Natural killer cell (primary cell): Measurements from ENCODE around the gene CENPX. TPM values are rescaled to one million over a fixed set of nuclear protein-coding genes. Genes with fewer than 3 reads are reported as not detected.

Experiments used
- ATAC-seq, 3 donors: fragments of 150-1000 bp in 2 of 3; fragments of 200-7000 bp in 1 of 3; cut with Tn5 transposase; 1 replicate in 1 of 3; 2 replicates in 2 of 3; pipeline ENCODE4 v1.10.0; 2021; ENCODE audit warnings: mild to moderate bottlenecking in 2 of 3, moderate library complexity in 2 of 3
- DNase-seq, 2 donors: peaks; one replicate each; pipeline versions ENCODE4 v3.0.0 to v3.0.0-alpha.2; 2013 to 2021; ENCODE audit warnings: mixed read lengths in 1 of 2
- H3K27ac ChIP-seq: one replicate; pipeline ENCODE4 v1.5.1; 2013; ENCODE audit warnings: mild to moderate bottlenecking, low read length
- H3K27me3 ChIP-seq: one replicate; pipeline ENCODE4 v1.6.1; 2013; ENCODE audit warnings: low read length; ENCODE audit not compliant: control insufficient read depth, insufficient read depth
- H3K36me3 ChIP-seq: one replicate; pipeline ENCODE4 v1.6.1; 2013; ENCODE audit warnings: low read length; ENCODE audit not compliant: control insufficient read depth, insufficient read depth
- H3K4me1 ChIP-seq: one replicate; pipeline ENCODE4 v1.6.1; 2013; ENCODE audit warnings: low read length; ENCODE audit not compliant: control insufficient read depth, insufficient read depth
- H3K4me3 ChIP-seq: one replicate; pipeline ENCODE4 v1.5.1; 2013; ENCODE audit warnings: low read length
- H3K9me3 ChIP-seq: one replicate; pipeline ENCODE4 v1.6.1; 2013; ENCODE audit warnings: low read length; ENCODE audit not compliant: control insufficient read depth, insufficient read depth
- H3K27ac Mint-ChIP-seq, 2 donors: one replicate each; pipeline ENCODE4 v1.8.0; 2022; ENCODE audit warnings: mild to moderate bottlenecking in 2 of 2, mixed read lengths in 2 of 2, moderate library complexity in 1 of 2
- H3K27me3 Mint-ChIP-seq, 2 donors: one replicate each; pipeline ENCODE4 v1.8.0; 2022; ENCODE audit warnings: low read depth in 2 of 2, mixed read lengths in 2 of 2
- H3K36me3 Mint-ChIP-seq: one replicate; pipeline ENCODE4 v1.8.0; 2022; ENCODE audit warnings: mixed read lengths
- H3K4me1 Mint-ChIP-seq, 2 donors: one replicate each; pipeline ENCODE4 v1.8.0; 2022; ENCODE audit warnings: mixed read lengths in 2 of 2
- H3K4me3 Mint-ChIP-seq: one replicate; pipeline ENCODE4 v1.8.0; 2022; ENCODE audit warnings: mild to moderate bottlenecking, moderate library complexity, mixed read lengths
- H3K9me3 Mint-ChIP-seq, 2 donors: one replicate each; pipeline ENCODE4 v1.8.0; 2022; ENCODE audit warnings: mixed read lengths in 2 of 2
- CTCF ChIP-seq: fragments of 200-600 bp; IDR thresholded peaks from one replicate; pipeline ENCODE4 v1.8.0; 2022; ENCODE audit warnings: antibody characterized with exemption
- WGBS: methylation state at CpG from one replicate; pipeline ENCODE4 v1.1.7; 2013; ENCODE audit warnings: missing lambda C conversion rate; ENCODE audit not compliant: insufficient coverage; 5-methylcytosine and 5-hydroxymethylcytosine counted together
- intact Hi-C: fragments of 100-400 bp; cut with micrococcal nuclease; formaldehyde crosslinking; loops from one replicate; pipeline ENCODE4 v1.14.2; 2022
- total RNA-seq, 4 donors: library from RNA; stranded (reverse); fragments of 120-200 nt in 1 of 4; gene quantifications; one replicate each; pipeline versions ENCODE4 v1.2.3 to v1.2.4, GENCODE V29; 2013 to 2022

CENPX gene
- total RNA-seq, 3 donors from 2014 or later (not counting 1 experiment from before 2014, with no cell fraction given): 22.8 to 29.6 (median 27.0) TPM

DNA sequence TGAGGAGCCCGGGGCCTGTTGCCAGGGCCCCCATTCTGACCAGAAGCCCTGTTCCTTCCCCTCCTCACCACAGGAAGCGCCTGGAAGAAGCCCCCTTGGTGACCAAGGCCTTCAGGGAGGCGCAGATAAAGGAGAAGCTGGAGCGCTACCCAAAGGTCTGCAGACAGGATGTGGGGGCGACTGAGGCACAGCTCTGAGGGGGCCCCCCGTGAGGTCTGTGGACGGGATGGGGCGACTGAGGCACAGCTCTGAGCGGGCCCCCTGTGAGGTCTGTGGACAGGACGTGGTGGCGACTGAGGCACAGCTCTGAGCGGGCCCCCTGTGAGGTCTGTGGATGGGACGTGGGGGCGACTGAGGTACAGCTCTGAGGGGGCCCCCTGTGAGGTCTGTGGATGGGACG is 13.3 kb downstream of the CENPX start:
- Mint-ChIP-seq H3K4me1 (no peaks in the 10 kb centered on the region), H3K4me3 (no peak overlapping the region), H3K36me3 (no peaks in the 10 kb centered on the region), H3K27me3 (no peaks in the 10 kb centered on the region), H3K9me3 (no peaks in the 10 kb centered on the region), H3K27ac (no peak overlapping the region)
- H3K27ac ChIP-seq: no peak overlapping the region
- H3K4me3 ChIP-seq: no peak overlapping the region
- no peak for ATAC-seq
- H3K36me3 ChIP-seq: no peaks in the 10 kb centered on the region
- no peaks in the 10 kb centered on the region for H3K9me3 ChIP-seq
- WGBS: 76% methylated on average over 15 of the region's 15 CpGs
- DNase-seq: no peak
- H3K4me1 ChIP-seq: no peaks in the 10 kb centered on the region
- H3K27me3 ChIP-seq: no peaks in the 10 kb centered on the region
- intact Hi-C loops: no loop called here
- no peak for TF ChIP-seq CTCF

DNA sequence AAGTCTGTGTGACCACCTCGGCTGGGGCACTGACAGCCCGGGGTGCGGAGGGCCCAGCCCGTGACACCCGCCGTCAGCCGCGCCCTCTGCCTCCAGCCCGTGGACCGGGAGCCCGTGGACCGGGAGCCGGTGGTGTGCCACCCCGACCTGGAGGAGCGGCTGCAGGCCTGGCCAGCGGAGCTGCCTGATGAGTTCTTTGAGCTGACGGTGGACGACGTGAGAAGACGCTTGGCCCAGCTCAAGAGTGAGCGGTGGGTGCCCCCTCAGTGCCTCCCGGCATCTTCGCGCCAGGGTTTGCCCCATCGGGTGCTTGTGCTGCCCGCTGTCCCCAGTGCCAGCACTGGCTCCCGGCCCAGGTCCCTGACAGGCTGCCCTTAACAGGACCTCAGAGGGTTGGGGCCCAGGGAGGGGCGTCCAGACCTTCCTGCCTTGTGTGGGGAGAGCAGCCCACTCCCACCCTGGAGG is 13.7 kb downstream of the CENPX start:
- H3K27me3 ChIP-seq: no peaks in the 10 kb centered on the region
- ATAC-seq: no peak
- H3K27ac Mint-ChIP-seq: no peak overlapping the region
- no peaks in the 10 kb centered on the region for H3K36me3 ChIP-seq
- no peaks in the 10 kb centered on the region for H3K4me1 Mint-ChIP-seq
- WGBS: 91% methylated on average over 28 of the region's 28 CpGs
- no peaks in the 10 kb centered on the region for H3K4me1 ChIP-seq
- no peak overlapping the region for H3K4me3 ChIP-seq
- no peaks in the 10 kb centered on the region for H3K9me3 Mint-ChIP-seq
- H3K9me3 ChIP-seq: no peaks in the 10 kb centered on the region
- no peak overlapping the region for H3K4me3 Mint-ChIP-seq
- no peaks in the 10 kb centered on the region for H3K27me3 Mint-ChIP-seq
- no peak for DNase-seq
- no peak overlapping the region for H3K27ac ChIP-seq
- intact Hi-C loops: no loop called here
- TF ChIP-seq CTCF: no peak
- no peaks in the 10 kb centered on the region for H3K36me3 Mint-ChIP-seq

- Mint-ChIP-seq H3K9me3 (no peaks in the 10 kb centered on the region), H3K27ac (no peak overlapping the region), H3K4me3 (no peak overlapping the region), H3K36me3 (no peaks in the 10 kb centered on the region), H3K4me1 (no peaks in the 10 kb centered on the region), H3K27me3 (no peaks in the 10 kb centered on the region)
- H3K36me3 ChIP-seq: no peaks in the 10 kb centered on the region
- DNase-seq: no peak
- H3K9me3 ChIP-seq: no peaks in the 10 kb centered on the region
- 98% methylated on average over 26 of the region's 26 CpGs for WGBS
- no peak overlapping the region for H3K27ac ChIP-seq
- H3K27me3 ChIP-seq: no peaks in the 10 kb centered on the region
- ATAC-seq: no peak
- no peaks in the 10 kb centered on the region for H3K4me1 ChIP-seq
- intact Hi-C loops: no loop called here
- H3K4me3 ChIP-seq: no peak overlapping the region
- no peak for TF ChIP-seq CTCF
Observed at GRCh38 chr17:82008258-82008940, 14.3 kb downstream of the CENPX start.
